Skeletal muscle tissue (tissue), 4 donors: ENCODE results near the gene FOXRED2. TPM values are rescaled to one million over a fixed set of nuclear protein-coding genes. Genes with fewer than 3 reads are reported as not detected.
"Not testable (repeated sequence)": the region's sequence is repeated elsewhere in the genome, so short reads cannot be mapped to it uniquely, and the experiment has no call there.

Experiments used
- H3K27ac ChIP-seq: one replicate; pipeline ENCODE4 v1.7.0; 2013; ENCODE audit warnings: mild to moderate bottlenecking, low read depth, low read length, inconsistent platforms
- H3K27me3 ChIP-seq, 3 donors: one replicate each; pipeline ENCODE4 v1.7.0; 2013; ENCODE audit warnings: low read length in 3 of 3; ENCODE audit not compliant: control insufficient read depth in 3 of 3, insufficient read depth in 3 of 3
- H3K36me3 ChIP-seq, 3 donors: one replicate each; pipeline ENCODE4 v1.7.0; 2013; ENCODE audit warnings: low read length in 3 of 3; ENCODE audit not compliant: control insufficient read depth in 3 of 3, insufficient read depth in 3 of 3
- H3K4me1 ChIP-seq, 3 donors: one replicate each; pipeline ENCODE4 v1.7.0; 2013; ENCODE audit warnings: low read length in 3 of 3, mild to moderate bottlenecking in 3 of 3; ENCODE audit not compliant: control insufficient read depth in 3 of 3, insufficient read depth in 3 of 3
- H3K4me3 ChIP-seq, 3 donors: one replicate each; pipeline ENCODE4 v1.7.0; 2013; ENCODE audit warnings: low read length in 3 of 3
- H3K9ac ChIP-seq, 3 donors: one replicate each; pipeline ENCODE4 v1.7.0; 2013; ENCODE audit warnings: low read length in 3 of 3, mild to moderate bottlenecking in 3 of 3, moderate library complexity in 2 of 3, low read depth in 1 of 3
- H3K9me3 ChIP-seq, 3 donors: one replicate each; pipeline ENCODE4 v1.7.0; 2013; ENCODE audit warnings: low read length in 3 of 3; ENCODE audit not compliant: control insufficient read depth in 3 of 3
- total RNA-seq: library from RNA; depleted of rRNA; stranded (reverse); fragments of >200 nt; gene quantifications from one replicate; pipeline ENCODE4 v1.2.3, GENCODE V29; 2014
- donor health status: Osteomylitis.

FOXRED2 gene
- total RNA-seq, 1 donor from 2014 or later: 14.6 TPM

GRCh38 chr22:36541831-36542411 is 35.1 kb upstream of the FOXRED2 start:
- Histone ChIP-seq H3K4me3 (no peak overlapping the region), H3K36me3 (no peaks in the 10 kb centered on the region), H3K27ac (no peak overlapping the region), H3K9me3 (no peaks in the 10 kb centered on the region), H3K9ac (no peak overlapping the region), H3K4me1 (peaks cover 5 to 7% (median 7%) of the 10 kb centered on the region in 3 donors), H3K27me3 (peaks cover 3 to 16% (median 9%) of the 10 kb centered on the region in 3 donors)

DNA sequence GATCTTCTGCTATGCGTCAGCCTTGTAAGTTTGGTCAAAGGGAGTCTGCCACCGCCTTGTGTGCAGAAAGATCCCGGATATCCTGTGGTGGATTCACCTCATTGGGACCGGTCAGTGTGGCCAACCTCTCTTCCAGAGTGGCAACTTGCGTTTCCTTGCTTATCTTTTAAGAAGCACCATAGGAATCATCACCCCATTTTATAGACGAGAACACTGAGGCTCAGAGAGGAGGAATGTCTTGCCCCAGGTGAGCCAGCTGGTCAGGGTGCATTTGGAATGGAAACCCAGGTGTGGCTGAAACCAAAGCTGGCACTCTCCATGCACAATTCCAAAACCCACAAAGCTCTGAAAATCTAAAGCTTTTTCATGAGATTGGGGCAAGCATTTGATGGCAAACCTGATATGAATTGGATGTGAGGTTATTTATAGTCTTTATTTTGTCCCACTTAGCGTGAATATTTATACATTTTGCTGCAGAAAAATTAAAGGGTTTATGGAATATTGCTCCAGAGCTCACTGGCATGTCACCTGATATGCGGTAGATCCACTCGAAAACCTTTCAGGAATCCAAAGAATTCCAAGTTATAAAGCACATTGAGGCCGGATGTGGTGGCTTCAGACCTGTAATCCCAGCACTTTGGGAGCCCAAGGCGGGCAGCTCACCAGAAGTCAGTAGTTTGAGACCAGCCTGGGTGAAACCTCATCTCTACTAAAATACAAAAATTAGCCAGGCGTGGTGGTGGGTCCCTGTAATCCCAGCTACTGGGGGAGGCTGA is 34.2 kb upstream of the FOXRED2 start:
- Histone ChIP-seq H3K36me3 (no peaks in the 10 kb centered on the region), H3K4me1 (peaks cover 6 to 13% (median 12%) of the 10 kb centered on the region in 3 donors), H3K4me3 (no peak overlapping the region), H3K27ac (no peak overlapping the region), H3K9me3 (no peaks in the 10 kb centered on the region), H3K27me3 (peaks cover 3 to 12% (median 5%) of the 10 kb centered on the region in 3 donors), H3K9ac (no peak overlapping the region)

DNA sequence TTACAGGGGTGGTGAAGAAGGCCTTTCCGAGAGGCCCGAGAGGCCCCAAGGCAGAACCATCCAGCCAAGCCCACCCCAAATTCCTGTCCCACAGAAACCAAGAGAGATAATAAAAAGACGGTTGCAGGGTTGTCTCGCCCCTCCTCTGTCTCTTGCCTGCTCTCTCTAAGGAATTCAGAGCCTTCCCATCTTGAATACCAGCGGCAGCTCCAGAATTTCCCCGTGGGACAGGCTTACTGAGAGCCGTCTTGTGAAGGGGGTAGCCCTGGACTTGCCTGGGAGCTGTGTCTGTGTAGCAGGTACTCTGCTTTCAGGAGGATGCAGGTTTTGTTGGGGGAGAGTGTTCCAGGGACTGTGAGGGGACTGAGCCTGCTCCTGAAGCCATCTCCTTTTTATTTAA is 31.7 kb upstream of the FOXRED2 start:
- H3K4me3 ChIP-seq: no peak overlapping the region
- H3K27ac ChIP-seq: no peak overlapping the region
- no peaks in the 10 kb centered on the region for H3K36me3 ChIP-seq
- H3K4me1 ChIP-seq: peaks cover 6 to 13% (median 12%) of the 10 kb centered on the region in 3 donors
- no peak overlapping the region for H3K9ac ChIP-seq
- no peaks in the 10 kb centered on the region for H3K9me3 ChIP-seq
- peaks cover 3 to 12% (median 5%) of the 10 kb centered on the region in 3 donors for H3K27me3 ChIP-seq

DNA sequence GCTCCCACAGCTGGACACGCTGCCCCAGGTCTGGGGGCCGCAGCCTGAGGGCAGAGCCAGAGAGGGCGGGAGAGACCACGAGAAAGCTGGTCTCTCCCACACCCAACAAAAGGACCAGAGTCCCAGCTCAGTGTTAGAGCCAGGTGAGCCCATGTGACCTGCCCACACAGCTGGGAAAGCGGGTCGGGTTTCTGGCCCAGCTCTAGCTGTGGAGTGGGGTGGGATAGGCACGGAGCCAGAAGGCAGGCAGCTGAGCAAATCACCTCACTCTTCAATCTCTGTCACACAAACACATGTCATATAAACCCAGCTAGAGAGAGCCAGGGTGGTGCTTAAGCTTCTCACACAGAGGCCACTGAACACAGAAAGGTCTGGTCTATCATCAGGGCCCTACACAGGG is 29.9 kb upstream of the FOXRED2 start:
- Histone ChIP-seq H3K27me3 (peaks cover 3 to 12% (median 5%) of the 10 kb centered on the region in 3 donors), H3K9me3 (no peaks in the 10 kb centered on the region), H3K4me1 (peaks cover 6 to 13% (median 12%) of the 10 kb centered on the region in 3 donors), H3K9ac (peak overlapping the region; percentile 7 to 72 (median 52)), H3K4me3 (peak overlapping the region; percentile 10 to 54 (median 47)), H3K36me3 (no peaks in the 10 kb centered on the region), H3K27ac (peak overlapping the region; percentile 72)

DNA sequence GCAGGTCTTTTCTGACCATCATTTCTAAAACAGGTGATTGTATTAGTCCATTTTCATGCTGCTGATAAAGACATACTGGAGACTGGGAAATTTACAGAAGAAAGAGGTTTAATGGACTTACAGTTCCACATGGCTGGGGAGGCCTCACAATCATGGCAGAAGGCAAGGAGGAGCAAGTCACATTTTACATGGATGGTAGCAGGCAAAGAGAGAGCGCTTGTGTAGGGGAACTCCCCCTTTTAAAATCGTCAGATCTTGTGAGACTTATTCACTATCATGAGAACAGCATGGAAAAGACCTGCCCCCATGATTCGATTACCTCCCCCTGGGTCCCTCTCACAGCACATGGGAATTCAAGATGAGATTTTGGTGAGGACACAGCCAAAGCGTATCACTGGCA is 26.5 kb upstream of the FOXRED2 start:
- not testable (repeated sequence) for H3K9me3 ChIP-seq, H3K9ac ChIP-seq, H3K27me3 ChIP-seq, H3K36me3 ChIP-seq, H3K27ac ChIP-seq, H3K4me3 ChIP-seq
- peaks cover 9 to 18% (median 18%) of the 10 kb centered on the region in 3 donors for H3K4me1 ChIP-seq

DNA sequence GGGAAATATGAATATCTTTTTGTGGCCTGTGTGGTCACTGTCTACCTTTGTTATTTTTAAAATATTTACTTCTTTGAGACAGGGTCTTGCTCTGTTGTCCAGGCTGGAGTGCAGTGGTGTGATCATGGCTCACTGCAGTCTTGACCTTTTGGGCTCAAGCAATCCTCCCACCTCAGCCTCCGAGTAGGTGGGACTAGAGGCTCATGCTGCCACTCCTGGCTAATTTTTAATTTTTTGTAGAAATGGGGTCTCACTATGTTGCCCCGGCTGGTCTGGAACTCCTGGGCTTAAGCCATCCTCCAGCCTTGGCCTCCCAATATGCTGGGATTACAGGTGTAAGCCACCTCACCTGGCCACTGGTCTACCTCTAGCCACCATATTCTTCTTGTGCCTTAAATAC is 25.6 kb upstream of the FOXRED2 start:
- no peaks in the 10 kb centered on the region for H3K27me3 ChIP-seq
- peaks cover 9 to 23% (median 21%) of the 10 kb centered on the region in 3 donors for H3K4me1 ChIP-seq
- H3K9ac ChIP-seq: no peak overlapping the region
- no peaks in the 10 kb centered on the region for H3K36me3 ChIP-seq
- no peak overlapping the region for H3K4me3 ChIP-seq
- H3K9me3 ChIP-seq: no peaks in the 10 kb centered on the region
- no peak overlapping the region for H3K27ac ChIP-seq

- Histone ChIP-seq H3K9ac (peak within 1 kb of the TSS; percentile 94 to 97 (median 95)), H3K27me3 (no peaks in the 10 kb centered on the region), H3K27ac (peak within 1 kb of the TSS; percentile 93), H3K36me3 (peaks cover 17 to 25% (median 24%) of the 10 kb centered on the region in 3 donors), H3K4me3 (peak within 1 kb of the TSS; percentile 75 to 95 (median 92)), H3K4me1 (peaks cover 3 to 12% (median 9%) of the 10 kb centered on the region in 3 donors), H3K9me3 (no peaks in the 10 kb centered on the region)
Observed at GRCh38 chr22:36528795-36529751, 22.2 kb upstream of the FOXRED2 start, which contains the start of gene EIF3D. EIF3D (minus strand) TSS chr22:36529166; CDS start chr22:36526121, 3,045 bp downstream.

GRCh38 chr22:36528341-36528740 is 21.5 kb upstream of the FOXRED2 start:
- Histone ChIP-seq H3K27me3 (no peaks in the 10 kb centered on the region), H3K9ac (peak overlapping the region; percentile 84 to 97 (median 94))

GRCh38 chr22:36522662-36523061 is 15.8 kb upstream of the FOXRED2 start:
- H3K27ac ChIP-seq: no peak overlapping the region
- no peak overlapping the region for H3K9ac ChIP-seq
- H3K4me3 ChIP-seq: no peak overlapping the region
- no peaks in the 10 kb centered on the region for H3K27me3 ChIP-seq
- H3K36me3 ChIP-seq: peaks cover 71 to 87% (median 82%) of the 10 kb centered on the region in 3 donors
- H3K4me1 ChIP-seq: no peaks in the 10 kb centered on the region
- H3K9me3 ChIP-seq: no peaks in the 10 kb centered on the region

More at GRCh38 chr22:36528341-36528740, 21.5 kb upstream of the FOXRED2 start:
- peak overlapping the region; percentile 93 for H3K27ac ChIP-seq
- H3K4me3 ChIP-seq: peak overlapping the region; percentile 75 to 95 (median 92)
- no peaks in the 10 kb centered on the region for H3K9me3 ChIP-seq
- H3K36me3 ChIP-seq: peaks cover 24 to 32% (median 31%) of the 10 kb centered on the region in 3 donors
- peaks cover 3 to 12% (median 9%) of the 10 kb centered on the region in 3 donors for H3K4me1 ChIP-seq
